ENCODE measurements around the gene LGMN.

GRCh38 chr14:92759300-92759678 is 10.9 kb upstream of the LGMN start:
- TF ChIP-seq CTCF (conservative IDR thresholded peaks at IDR 0.05) (no peak), EZH2 (IDR thresholded peaks at IDR 0.05; ENCODE audit: low read depth) (no peak)

Measured in PC-9 (cell line).